ENCODE data around the gene PARD3.

DNA sequence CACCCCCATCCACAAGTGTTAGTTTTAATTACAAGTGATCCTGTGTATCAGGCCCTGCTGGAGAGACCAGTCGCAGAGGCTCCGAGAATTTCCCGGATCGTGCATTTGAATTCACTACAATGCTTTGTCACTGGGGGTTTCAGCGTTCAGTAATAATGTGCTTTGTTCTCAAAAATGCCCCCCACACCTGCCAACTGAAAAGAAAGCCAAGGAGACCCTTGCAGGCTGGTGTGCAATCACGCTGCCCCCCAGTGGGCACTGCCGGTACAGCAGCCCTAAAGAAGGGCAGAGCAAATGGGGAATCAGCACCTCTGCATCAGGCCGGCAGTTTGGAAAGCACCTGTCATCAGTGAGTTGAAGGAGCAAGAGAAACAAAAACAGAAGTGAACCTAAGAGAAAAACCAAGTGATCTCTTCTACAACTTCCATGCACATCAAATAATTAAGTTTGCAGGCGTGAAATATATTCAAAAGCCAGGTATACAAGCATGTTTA, 177.6 kb downstream of the PARD3 start:
- TF ChIP-seq, protein P1, sequence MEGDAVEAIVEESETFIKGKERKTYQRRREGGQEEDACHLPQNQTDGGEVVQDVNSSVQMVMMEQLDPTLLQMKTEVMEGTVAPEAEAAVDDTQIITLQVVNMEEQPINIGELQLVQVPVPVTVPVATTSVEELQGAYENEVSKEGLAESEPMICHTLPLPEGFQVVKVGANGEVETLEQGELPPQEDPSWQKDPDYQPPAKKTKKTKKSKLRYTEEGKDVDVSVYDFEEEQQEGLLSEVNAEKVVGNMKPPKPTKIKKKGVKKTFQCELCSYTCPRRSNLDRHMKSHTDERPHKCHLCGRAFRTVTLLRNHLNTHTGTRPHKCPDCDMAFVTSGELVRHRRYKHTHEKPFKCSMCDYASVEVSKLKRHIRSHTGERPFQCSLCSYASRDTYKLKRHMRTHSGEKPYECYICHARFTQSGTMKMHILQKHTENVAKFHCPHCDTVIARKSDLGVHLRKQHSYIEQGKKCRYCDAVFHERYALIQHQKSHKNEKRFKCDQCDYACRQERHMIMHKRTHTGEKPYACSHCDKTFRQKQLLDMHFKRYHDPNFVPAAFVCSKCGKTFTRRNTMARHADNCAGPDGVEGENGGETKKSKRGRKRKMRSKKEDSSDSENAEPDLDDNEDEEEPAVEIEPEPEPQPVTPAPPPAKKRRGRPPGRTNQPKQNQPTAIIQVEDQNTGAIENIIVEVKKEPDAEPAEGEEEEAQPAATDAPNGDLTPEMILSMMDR (IDR thresholded peaks at IDR 0.05; ENCODE audit: poor library complexity, severe bottlenecking): peak; percentile 94
- TF ChIP-seq EZH2 (IDR thresholded peaks at IDR 0.05; ENCODE audit: borderline replicate concordance, insufficient read depth, low read length, poor library complexity, severe bottlenecking) (no peak), TAF1 (IDR thresholded peaks at IDR 0.05; ENCODE audit: low read depth) (no peak), POLR2AphosphoS5 (IDR thresholded peaks at IDR 0.05) (no peak)
- TF ChIP-seq, protein P2, sequence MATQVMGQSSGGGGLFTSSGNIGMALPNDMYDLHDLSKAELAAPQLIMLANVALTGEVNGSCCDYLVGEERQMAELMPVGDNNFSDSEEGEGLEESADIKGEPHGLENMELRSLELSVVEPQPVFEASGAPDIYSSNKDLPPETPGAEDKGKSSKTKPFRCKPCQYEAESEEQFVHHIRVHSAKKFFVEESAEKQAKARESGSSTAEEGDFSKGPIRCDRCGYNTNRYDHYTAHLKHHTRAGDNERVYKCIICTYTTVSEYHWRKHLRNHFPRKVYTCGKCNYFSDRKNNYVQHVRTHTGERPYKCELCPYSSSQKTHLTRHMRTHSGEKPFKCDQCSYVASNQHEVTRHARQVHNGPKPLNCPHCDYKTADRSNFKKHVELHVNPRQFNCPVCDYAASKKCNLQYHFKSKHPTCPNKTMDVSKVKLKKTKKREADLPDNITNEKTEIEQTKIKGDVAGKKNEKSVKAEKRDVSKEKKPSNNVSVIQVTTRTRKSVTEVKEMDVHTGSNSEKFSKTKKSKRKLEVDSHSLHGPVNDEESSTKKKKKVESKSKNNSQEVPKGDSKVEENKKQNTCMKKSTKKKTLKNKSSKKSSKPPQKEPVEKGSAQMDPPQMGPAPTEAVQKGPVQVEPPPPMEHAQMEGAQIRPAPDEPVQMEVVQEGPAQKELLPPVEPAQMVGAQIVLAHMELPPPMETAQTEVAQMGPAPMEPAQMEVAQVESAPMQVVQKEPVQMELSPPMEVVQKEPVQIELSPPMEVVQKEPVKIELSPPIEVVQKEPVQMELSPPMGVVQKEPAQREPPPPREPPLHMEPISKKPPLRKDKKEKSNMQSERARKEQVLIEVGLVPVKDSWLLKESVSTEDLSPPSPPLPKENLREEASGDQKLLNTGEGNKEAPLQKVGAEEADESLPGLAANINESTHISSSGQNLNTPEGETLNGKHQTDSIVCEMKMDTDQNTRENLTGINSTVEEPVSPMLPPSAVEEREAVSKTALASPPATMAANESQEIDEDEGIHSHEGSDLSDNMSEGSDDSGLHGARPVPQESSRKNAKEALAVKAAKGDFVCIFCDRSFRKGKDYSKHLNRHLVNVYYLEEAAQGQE (IDR thresholded peaks at IDR 0.05; ENCODE audit: borderline replicate concordance): no peak
